Liver (tissue), 9 donors: ENCODE measurements around the gene TAAR1. TPM values are rescaled to one million over a fixed set of nuclear protein-coding genes. Genes with fewer than 3 reads are reported as not detected.
"Not testable (repeated sequence)": the region's sequence is repeated elsewhere in the genome, so short reads cannot be mapped to it uniquely, and the experiment has no call there.

Experiments
- DNase-seq: peaks from one replicate; pipeline ENCODE4 v3.0.0-alpha.2; 2017; ENCODE audit warnings: low spot score
- H3K27ac ChIP-seq, 2 donors: one replicate each; pipeline ENCODE4 v1.7.0; 2013; ENCODE audit warnings: inconsistent platforms in 2 of 2, low read length in 2 of 2, control low read depth in 1 of 2, low read depth in 1 of 2, mild to moderate bottlenecking in 1 of 2
- H3K27me3 ChIP-seq, 4 donors: one replicate each; pipeline versions ENCODE4 v1.6.1 to v1.7.0; 2013; ENCODE audit warnings: low read length in 3 of 4, inconsistent platforms in 1 of 4, mild to moderate bottlenecking in 1 of 4, moderate library complexity in 1 of 4; ENCODE audit not compliant: control insufficient read depth in 4 of 4, insufficient read depth in 4 of 4
- H3K36me3 ChIP-seq, 4 donors: one replicate each; pipeline versions ENCODE4 v1.6.1 to v1.7.0; 2013; ENCODE audit warnings: low read length in 3 of 4, mild to moderate bottlenecking in 3 of 4, low read depth in 1 of 4, moderate library complexity in 1 of 4; ENCODE audit not compliant: control insufficient read depth in 4 of 4, insufficient read depth in 3 of 4
- H3K4me1 ChIP-seq, 4 donors: one replicate each; pipeline versions ENCODE4 v1.6.1 to v1.7.0; 2013; ENCODE audit warnings: low read length in 3 of 4, mild to moderate bottlenecking in 3 of 4, moderate library complexity in 1 of 4; ENCODE audit not compliant: control insufficient read depth in 4 of 4, insufficient read depth in 4 of 4
- H3K4me3 ChIP-seq, 3 donors: one replicate each; pipeline versions ENCODE4 v1.6.1 to v1.7.0; 2013; ENCODE audit warnings: low read length in 3 of 3, control low read depth in 1 of 3, low read depth in 1 of 3, mild to moderate bottlenecking in 1 of 3
- H3K9ac ChIP-seq, 2 donors: one replicate each; pipeline ENCODE4 v1.7.0; 2013; ENCODE audit warnings: low read length in 2 of 2, mild to moderate bottlenecking in 2 of 2, moderate library complexity in 2 of 2, control low read depth in 1 of 2, low read depth in 1 of 2
- H3K9me3 ChIP-seq, 4 donors: one replicate each; pipeline versions ENCODE4 v1.6.1 to v1.7.0; 2013; ENCODE audit warnings: low read length in 3 of 4; ENCODE audit not compliant: control insufficient read depth in 4 of 4
- EGR1 ChIP-seq, 2 donors: IDR thresholded peaks; 2 replicates each; pipeline ENCODE4 v1.6.1; 2016 to 2018; ENCODE audit warnings: antibody characterized with exemption in 2 of 2, low read depth in 2 of 2
- FOXA1 ChIP-seq: IDR thresholded peaks from 2 replicates; pipeline ENCODE4 v1.6.1; 2016; ENCODE audit warnings: antibody characterized with exemption
- FOXA2 ChIP-seq: IDR thresholded peaks from 2 replicates; pipeline ENCODE4 v1.6.1; 2016; ENCODE audit warnings: antibody characterized with exemption
- GABPA ChIP-seq, 2 donors: IDR thresholded peaks in 1 of 2; conservative IDR thresholded peaks in 1 of 2; 2 replicates each; pipeline ENCODE4 v1.6.1; 2016; ENCODE audit warnings: antibody characterized with exemption in 2 of 2, mild to moderate bottlenecking in 1 of 2, moderate library complexity in 1 of 2
- HNF4A ChIP-seq, 2 donors: conservative IDR thresholded peaks; 2 replicates each; pipeline ENCODE4 v1.6.1; 2016; ENCODE audit warnings: antibody characterized with exemption in 2 of 2, mild to moderate bottlenecking in 2 of 2
- MAX ChIP-seq: IDR thresholded peaks from 2 replicates; pipeline ENCODE4 v1.6.1; 2016; ENCODE audit warnings: antibody characterized with exemption
- NR2F2 ChIP-seq: IDR thresholded peaks from 2 replicates; pipeline ENCODE4 v1.6.1; 2016; ENCODE audit warnings: antibody characterized with exemption
- RAD21 ChIP-seq, 2 donors: IDR thresholded peaks; 2 replicates each; pipeline ENCODE4 v1.6.1; 2016; ENCODE audit warnings: antibody characterized with exemption in 2 of 2, mild to moderate bottlenecking in 2 of 2
- RXRA ChIP-seq, 2 donors: IDR thresholded peaks; 2 replicates each; pipeline ENCODE4 v1.6.1; 2017 to 2018; ENCODE audit warnings: antibody characterized with exemption in 2 of 2, mild to moderate bottlenecking in 1 of 2
- SP1 ChIP-seq: IDR thresholded peaks from 2 replicates; pipeline ENCODE4 v1.6.1; 2018; ENCODE audit warnings: antibody characterized with exemption, mild to moderate bottlenecking
- TAF1 ChIP-seq: conservative IDR thresholded peaks from 2 replicates; pipeline ENCODE4 v1.6.1; 2016; ENCODE audit warnings: antibody characterized with exemption, mild to moderate bottlenecking
- YY1 ChIP-seq: IDR thresholded peaks from 2 replicates; pipeline ENCODE4 v1.6.1; 2016; ENCODE audit warnings: antibody characterized with exemption, mild to moderate bottlenecking
- ZBTB33 ChIP-seq: IDR thresholded peaks from 2 replicates; pipeline ENCODE4 v1.6.1; 2016; ENCODE audit warnings: antibody characterized with exemption
- WGBS: extraction: QIAGEN DNeasy Blood & Tissue Kit; methylation state at CpG from one replicate; pipeline ENCODE4 v1.1.7; 2013; 5-methylcytosine and 5-hydroxymethylcytosine counted together
- polyA plus RNA-seq, 2 donors: library from polyadenylated mRNA; stranded (reverse) in 1 of 2; unstranded in 1 of 2; fragments of 200-250 nt in 1 of 2; fragments of >200 nt in 1 of 2; fragmentation: Nextera tagmentation in 1 of 2; extraction: Ambion mirVana in 1 of 2; gene quantifications; one replicate each; pipeline versions ENCODE4 v1.2.1 to v1.2.3, GENCODE V29; 2013 to 2015
- total RNA-seq, 2 donors: library from RNA; depleted of rRNA; stranded (reverse); fragments of >200 nt; gene quantifications; one replicate each; pipeline ENCODE4 v1.2.3, GENCODE V29; 2014
- donor health status: healthy.
- donor health status: healthy.
- donor health status: healthy.
- donor health status: healthy.
- donor health status: healthy.

TAAR1 gene
- total RNA-seq (not detected), polyA plus RNA-seq (not detected)

- Histone ChIP-seq H3K4me3 (no peak within 1 kb of the TSS), H3K9me3 (no peaks in the 10 kb centered on the region), H3K36me3 (no peaks in the 10 kb centered on the region), H3K4me1 (no peaks in the 10 kb centered on the region), H3K9ac (no peak within 1 kb of the TSS), H3K27ac (no peak within 1 kb of the TSS), H3K27me3 (no peaks in the 10 kb centered on the region)
- TF ChIP-seq FOXA1: no peak
- TF ChIP-seq RAD21 (IDR thresholded peaks at IDR 0.05): no peak
- no peak for TF ChIP-seq TAF1
- no peak for TF ChIP-seq SP1
- no peak for TF ChIP-seq YY1
- 80% methylated on average over 3 of the region's 3 CpGs for WGBS
- DNase-seq: no peak
These were observed at the start of gene TAAR1 for GRCh38 chr6:132659082-132659481. TAAR1 (minus strand) TSS chr6:132659182; CDS start chr6:132646003, 13,179 bp downstream.

GRCh38 chr6:132708771-132709170 lies 49.8 kb upstream of the TAAR1 start:
- Histone ChIP-seq H3K9me3 (no peaks in the 10 kb centered on the region), H3K4me1 (peaks cover 2 to 17% (median 6%) of the 10 kb centered on the region in 4 donors), H3K27me3 (no peaks in the 10 kb centered on the region), H3K27ac (peak overlapping the region in 1 of 2 donors; percentile 28), H3K36me3 (peaks cover 0 to 10% (median 2%) of the 10 kb centered on the region in 4 donors), H3K9ac (no peak overlapping the region), H3K4me3 (no peak overlapping the region)
- DNase-seq: no peak
- 95% methylated on average over 3 of the region's 3 CpGs for WGBS
- TF ChIP-seq TAF1 (no peak), HNF4A (conservative IDR thresholded peaks at IDR 0.05) (no peak), RXRA (IDR thresholded peaks at IDR 0.05) (peak in 1 of 2 donors; percentile 43)

GRCh38 chr6:132708002-132708401 lies 49.0 kb upstream of the TAAR1 start:
- H3K4me3 ChIP-seq: no peak overlapping the region

GRCh38 chr6:132706756-132707155 lies 47.8 kb upstream of the TAAR1 start:
- H3K36me3 ChIP-seq: peaks cover 2 to 14% (median 2%) of the 10 kb centered on the region in 4 donors
- not testable (repeated sequence) for DNase-seq, H3K9ac ChIP-seq, H3K27me3 ChIP-seq, H3K9me3 ChIP-seq, H3K27ac ChIP-seq, H3K4me3 ChIP-seq
- WGBS: 86% methylated on average over 4 of the region's 4 CpGs
- H3K4me1 ChIP-seq: peaks cover 0 to 20% (median 6%) of the 10 kb centered on the region in 4 donors

More at GRCh38 chr6:132708002-132708401, 49.0 kb upstream of the TAAR1 start:
- H3K4me1 ChIP-seq: peaks cover 2 to 17% (median 6%) of the 10 kb centered on the region in 4 donors
- H3K9me3 ChIP-seq: no peaks in the 10 kb centered on the region
- H3K27me3 ChIP-seq: no peaks in the 10 kb centered on the region
- TF ChIP-seq RAD21 (IDR thresholded peaks at IDR 0.05) (no peak), YY1 (no peak), ZBTB33 (no peak), FOXA2 (no peak), GABPA (IDR thresholded peaks at IDR 0.05 in 1 of 2, conservative IDR thresholded peaks at IDR 0.05 in 1 of 2) (no peak), MAX (no peak), EGR1 (IDR thresholded peaks at IDR 0.05; ENCODE audit: low read depth in 2 of 2) (no peak), NR2F2 (no peak), FOXA1 (no peak), HNF4A (conservative IDR thresholded peaks at IDR 0.05) (no peak)
- no peak for DNase-seq
- no peak overlapping the region for H3K27ac ChIP-seq
- H3K36me3 ChIP-seq: peaks cover 0 to 10% (median 2%) of the 10 kb centered on the region in 4 donors
- no peak overlapping the region for H3K9ac ChIP-seq
